ENCODE results near the gene UBD.

UBD gene

DNA sequence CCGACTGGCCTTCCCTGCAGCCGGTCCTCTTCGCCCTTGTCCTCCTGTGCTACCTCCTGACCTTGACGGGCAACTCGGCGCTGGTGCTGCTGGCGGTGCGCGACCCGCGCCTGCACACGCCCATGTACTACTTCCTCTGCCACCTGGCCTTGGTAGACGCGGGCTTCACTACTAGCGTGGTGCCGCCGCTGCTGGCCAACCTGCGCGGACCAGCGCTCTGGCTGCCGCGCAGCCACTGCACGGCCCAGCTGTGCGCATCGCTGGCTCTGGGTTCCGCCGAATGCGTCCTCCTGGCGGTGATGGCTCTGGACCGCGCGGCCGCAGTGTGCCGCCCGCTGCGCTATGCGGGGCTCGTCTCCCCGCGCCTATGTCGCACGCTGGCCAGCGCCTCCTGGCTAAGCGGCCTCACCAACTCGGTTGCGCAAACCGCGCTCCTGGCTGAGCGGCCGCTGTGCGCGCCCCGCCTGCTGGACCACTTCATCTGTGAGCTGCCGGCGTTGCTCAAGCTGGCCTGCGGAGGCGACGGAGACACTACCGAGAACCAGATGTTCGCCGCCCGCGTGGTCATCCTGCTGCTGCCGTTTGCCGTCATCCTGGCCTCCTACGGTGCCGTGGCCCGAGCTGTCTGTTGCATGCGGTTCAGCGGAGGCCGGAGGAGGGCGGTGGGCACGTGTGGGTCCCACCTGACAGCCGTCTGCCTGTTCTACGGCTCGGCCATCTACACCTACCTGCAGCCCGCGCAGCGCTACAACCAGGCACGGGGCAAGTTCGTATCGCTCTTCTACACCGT lies 6.1 kb downstream of the UBD start:
- H3F3A ChIP-seq (ENCODE audit: insufficient read depth) = no peaks in the 10 kb centered on the region
- no peaks in the 10 kb centered on the region for H3K36me3 ChIP-seq (ENCODE audit: low read length)
- H3K9me3 ChIP-seq (ENCODE audit: insufficient read depth, low read length) = no peaks in the 10 kb centered on the region
- no peak overlapping the region for H3K4me3 ChIP-seq (ENCODE audit: insufficient read depth, low read length, poor library complexity, severe bottlenecking)
- no peak overlapping the region for H3K4me2 ChIP-seq (ENCODE audit: low read depth, low read length, poor library complexity, severe bottlenecking)
- H3K79me2 ChIP-seq (ENCODE audit: insufficient read depth, low read length) = no peaks in the 10 kb centered on the region
- H3K9me2 ChIP-seq (replicated peaks; ENCODE audit: insufficient read depth, low read length) = no peaks in the 10 kb centered on the region
- H3K27ac ChIP-seq (ENCODE audit: low read depth, low read length) = no peak overlapping the region
- no peak overlapping the region for H3K9ac ChIP-seq (ENCODE audit: low read length)
- H2AFZ ChIP-seq (ENCODE audit: low read depth, low read length, severe bottlenecking) = no peak overlapping the region
- no peaks in the 10 kb centered on the region for H4K20me1 ChIP-seq (ENCODE audit: low read depth, low read length)
- H3K27me3 ChIP-seq (ENCODE audit: low read length) = no peaks in the 10 kb centered on the region
- TF ChIP-seq, protein P1, sequence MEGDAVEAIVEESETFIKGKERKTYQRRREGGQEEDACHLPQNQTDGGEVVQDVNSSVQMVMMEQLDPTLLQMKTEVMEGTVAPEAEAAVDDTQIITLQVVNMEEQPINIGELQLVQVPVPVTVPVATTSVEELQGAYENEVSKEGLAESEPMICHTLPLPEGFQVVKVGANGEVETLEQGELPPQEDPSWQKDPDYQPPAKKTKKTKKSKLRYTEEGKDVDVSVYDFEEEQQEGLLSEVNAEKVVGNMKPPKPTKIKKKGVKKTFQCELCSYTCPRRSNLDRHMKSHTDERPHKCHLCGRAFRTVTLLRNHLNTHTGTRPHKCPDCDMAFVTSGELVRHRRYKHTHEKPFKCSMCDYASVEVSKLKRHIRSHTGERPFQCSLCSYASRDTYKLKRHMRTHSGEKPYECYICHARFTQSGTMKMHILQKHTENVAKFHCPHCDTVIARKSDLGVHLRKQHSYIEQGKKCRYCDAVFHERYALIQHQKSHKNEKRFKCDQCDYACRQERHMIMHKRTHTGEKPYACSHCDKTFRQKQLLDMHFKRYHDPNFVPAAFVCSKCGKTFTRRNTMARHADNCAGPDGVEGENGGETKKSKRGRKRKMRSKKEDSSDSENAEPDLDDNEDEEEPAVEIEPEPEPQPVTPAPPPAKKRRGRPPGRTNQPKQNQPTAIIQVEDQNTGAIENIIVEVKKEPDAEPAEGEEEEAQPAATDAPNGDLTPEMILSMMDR (IDR thresholded peaks at IDR 0.05; ENCODE audit: insufficient read depth, low read length, poor library complexity, severe bottlenecking) = no peak
- TF ChIP-seq EZH2phosphoT487 (conservative IDR thresholded peaks at IDR 0.05; ENCODE audit: low read length) = no peak

DNA sequence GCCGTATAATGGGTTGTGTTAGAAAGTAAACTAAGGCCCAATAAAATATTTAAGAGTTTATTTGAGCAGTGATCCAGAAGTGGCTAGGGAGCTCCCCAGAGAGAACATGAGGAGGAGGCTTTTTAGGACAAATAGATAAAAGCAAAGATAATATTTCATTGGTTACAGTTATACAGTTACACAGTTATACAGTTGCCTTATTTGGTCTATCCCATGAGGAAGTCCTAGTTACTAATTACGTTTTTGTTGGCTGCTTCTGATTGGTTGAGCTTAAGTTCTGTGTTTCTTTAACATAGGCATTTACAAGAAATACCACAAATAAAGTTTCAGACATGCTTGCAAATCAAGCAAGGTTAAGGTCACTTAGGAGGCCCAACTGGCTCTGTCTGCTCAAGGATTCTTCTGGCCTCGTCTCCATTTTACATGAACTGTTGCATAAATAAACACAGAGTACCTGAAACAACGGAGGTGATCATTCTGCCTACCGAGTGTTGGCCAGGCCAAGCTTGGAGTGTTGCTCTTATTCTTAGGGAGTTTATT lies 7.0 kb downstream of the UBD start:
- TF ChIP-seq EZH2phosphoT487 (conservative IDR thresholded peaks at IDR 0.05; ENCODE audit: low read length) = no peak
- TF ChIP-seq, protein P1 (IDR thresholded peaks at IDR 0.05; ENCODE audit: insufficient read depth, low read length, poor library complexity, severe bottlenecking) = no peak
- H2AFZ ChIP-seq (ENCODE audit: low read depth, low read length, severe bottlenecking) = no peak overlapping the region
- H3K4me3 ChIP-seq (ENCODE audit: insufficient read depth, low read length, poor library complexity, severe bottlenecking) = no peak overlapping the region
- no peaks in the 10 kb centered on the region for H4K20me1 ChIP-seq (ENCODE audit: low read depth, low read length)
- no peaks in the 10 kb centered on the region for H3K9me3 ChIP-seq (ENCODE audit: insufficient read depth, low read length)
- no peaks in the 10 kb centered on the region for H3K36me3 ChIP-seq (ENCODE audit: low read length)
- no peaks in the 10 kb centered on the region for H3K27me3 ChIP-seq (ENCODE audit: low read length)
- no peaks in the 10 kb centered on the region for H3K79me2 ChIP-seq (ENCODE audit: insufficient read depth, low read length)
- H3K9ac ChIP-seq (ENCODE audit: low read length) = no peak overlapping the region
- no peak overlapping the region for H3K27ac ChIP-seq (ENCODE audit: low read depth, low read length)
- no peaks in the 10 kb centered on the region for H3F3A ChIP-seq (ENCODE audit: insufficient read depth)
- H3K4me2 ChIP-seq (ENCODE audit: low read depth, low read length, poor library complexity, severe bottlenecking) = no peak overlapping the region
- no peaks in the 10 kb centered on the region for H3K9me2 ChIP-seq (replicated peaks; ENCODE audit: insufficient read depth, low read length)

DNA sequence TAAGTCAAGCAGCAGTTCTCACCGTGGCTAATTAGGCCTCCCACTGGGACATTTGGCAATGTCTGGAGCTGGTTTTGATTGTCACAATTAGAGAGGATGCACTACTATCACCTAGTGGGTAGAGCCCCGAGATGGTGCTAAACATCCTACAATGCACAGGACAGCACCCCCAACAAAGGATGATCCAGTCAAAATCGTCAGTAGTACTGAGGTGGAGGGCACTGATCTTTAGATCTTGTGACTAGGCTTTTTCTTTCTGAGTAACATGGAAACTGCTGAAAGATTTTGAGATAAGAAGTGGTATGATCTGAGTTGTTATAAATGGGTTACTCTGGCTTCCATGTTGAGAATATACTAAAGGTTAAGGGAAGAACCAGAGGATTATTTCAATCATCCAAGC lies 12.0 kb downstream of the UBD start:
- Histone ChIP-seq H3K27ac (ENCODE audit: low read depth, low read length) (no peak overlapping the region), H3K4me3 (ENCODE audit: insufficient read depth, low read length, poor library complexity, severe bottlenecking) (no peak overlapping the region), H3K9ac (ENCODE audit: low read length) (no peak overlapping the region), H4K20me1 (ENCODE audit: low read depth, low read length) (no peaks in the 10 kb centered on the region; the same call in 1 of the 2 replicates), H3K9me3 (ENCODE audit: insufficient read depth, low read length) (no peaks in the 10 kb centered on the region), H2AFZ (ENCODE audit: low read depth, low read length, severe bottlenecking) (no peak overlapping the region), H3F3A (ENCODE audit: insufficient read depth) (no peaks in the 10 kb centered on the region), H3K4me2 (ENCODE audit: low read depth, low read length, poor library complexity, severe bottlenecking) (no peak overlapping the region), H3K9me2 (replicated peaks; ENCODE audit: insufficient read depth, low read length) (no peaks in the 10 kb centered on the region), H3K36me3 (ENCODE audit: low read length) (no peaks in the 10 kb centered on the region), H3K79me2 (ENCODE audit: insufficient read depth, low read length) (no peaks in the 10 kb centered on the region), H3K27me3 (ENCODE audit: low read length) (no peaks in the 10 kb centered on the region)
- no peak for TF ChIP-seq EZH2phosphoT487 (conservative IDR thresholded peaks at IDR 0.05; ENCODE audit: low read length)
- TF ChIP-seq, protein P1 (IDR thresholded peaks at IDR 0.05; ENCODE audit: insufficient read depth, low read length, poor library complexity, severe bottlenecking) = no peak
